Superior temporal gyrus (tissue), 1 donor: ENCODE data around the gene C19orf53.

ENCODE experiments used
- DNase-seq: peaks from one replicate; pipeline ENCODE4 v3.0.0-alpha.2; 2016; ENCODE audit errors: extremely low spot score

The C19orf53 gene

DNA sequence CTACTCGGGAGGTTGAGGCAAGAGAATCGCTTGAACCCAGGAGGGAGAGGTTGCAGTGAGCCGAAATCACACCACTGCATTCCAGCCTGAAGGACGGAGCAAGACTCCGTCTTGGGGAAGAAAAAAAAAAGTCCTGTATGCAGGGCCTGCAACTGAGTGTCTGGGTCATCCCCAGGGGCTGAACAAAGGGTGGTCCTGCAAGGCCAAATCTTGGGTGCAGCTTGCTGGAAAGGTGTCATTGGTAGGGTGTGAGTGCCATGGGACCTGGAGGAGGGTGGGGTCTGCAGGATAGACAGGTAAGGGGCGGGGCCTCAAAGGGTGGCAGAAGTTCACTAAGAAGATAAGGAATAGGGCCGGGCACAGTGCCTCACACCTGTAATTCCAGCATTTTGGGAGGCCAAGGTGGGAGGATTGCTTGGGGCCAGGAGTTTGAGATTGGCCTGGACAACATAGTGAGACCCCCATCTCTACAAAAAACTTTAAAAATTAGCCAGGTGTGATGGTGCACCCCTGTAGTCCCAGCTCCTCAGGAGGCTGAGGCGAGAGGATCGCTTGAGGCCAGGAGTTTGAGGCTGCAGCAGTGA is 52.5 kb downstream of the C19orf53 start:
- no peak for DNase-seq

DNA sequence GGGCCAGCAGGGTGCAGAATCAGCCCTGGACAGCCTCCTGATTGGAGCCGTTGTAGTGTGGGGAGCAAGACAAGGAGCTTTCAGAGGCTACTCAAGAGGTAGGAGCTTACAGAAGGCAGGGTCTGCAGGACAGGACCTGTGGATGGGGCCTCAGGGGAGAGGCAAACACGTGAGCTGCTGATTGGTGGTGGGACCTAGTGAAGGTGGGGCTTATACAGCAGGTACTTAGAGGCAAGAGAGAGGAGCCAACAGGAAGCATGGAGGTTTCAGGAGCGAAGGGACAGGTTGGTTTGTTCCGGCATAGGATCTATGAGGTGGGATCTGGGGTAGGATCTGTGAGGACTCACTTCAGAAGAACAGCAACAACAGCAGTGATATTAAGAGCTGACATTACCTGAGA is 53.4 kb downstream of the C19orf53 start:
- no peak for DNase-seq
